Endothelial cell (in vitro differentiated cells): ENCODE results near the gene IRF4. TPM values are rescaled to one million over a fixed set of nuclear protein-coding genes. Genes with fewer than 3 reads are reported as not detected.

Experiments used
- DNase-seq: peaks from one replicate; pipeline ENCODE4 v3.0.0; 2021; ENCODE audit warnings: low spot score
- H3K27ac Mint-ChIP-seq: one replicate; pipeline ENCODE4 v1.8.0; 2021; ENCODE audit warnings: mixed read lengths, inconsistent platforms; ENCODE audit not compliant: unreplicated experiment
- H3K27me3 Mint-ChIP-seq: one replicate; pipeline ENCODE4 v1.8.0; 2021; ENCODE audit warnings: mild to moderate bottlenecking, moderate library complexity, mixed read lengths, inconsistent platforms; ENCODE audit not compliant: unreplicated experiment
- H3K36me3 Mint-ChIP-seq: one replicate; pipeline ENCODE4 v1.8.0; 2021; ENCODE audit warnings: mild to moderate bottlenecking, low read depth, mixed read lengths, inconsistent platforms; ENCODE audit not compliant: unreplicated experiment
- H3K4me1 Mint-ChIP-seq: one replicate; pipeline ENCODE4 v1.8.0; 2021; ENCODE audit warnings: mild to moderate bottlenecking, mixed read lengths, inconsistent platforms; ENCODE audit not compliant: unreplicated experiment
- H3K4me3 Mint-ChIP-seq: one replicate; pipeline ENCODE4 v1.8.0; 2021; ENCODE audit warnings: mild to moderate bottlenecking, mixed read lengths, inconsistent platforms; ENCODE audit not compliant: unreplicated experiment
- H3K9me3 Mint-ChIP-seq: one replicate; pipeline ENCODE4 v1.8.0; 2021; ENCODE audit warnings: mixed read lengths, inconsistent platforms; ENCODE audit not compliant: unreplicated experiment
- total RNA-seq: library from RNA; stranded (reverse); fragmentation: NEBNext Ultra II Directional; extraction: Animal tissue kit (Norgen Biotek cat#: 25700); gene quantifications from one replicate; pipeline ENCODE4 v1.2.1, GENCODE V29; 2021; ENCODE audit not compliant: unreplicated experiment
- TF ChIP-seq, protein P1 (sequence below): fragments of 200-600 bp; sonication (generic); IDR thresholded peaks from one replicate; pipeline ENCODE4 v1.5.0; 2021; ENCODE audit warnings: antibody characterized with exemption; ENCODE audit not compliant: unreplicated experiment

Gene IRF4
- total RNA-seq, 1 donor from 2014 or later: not detected

DNA sequence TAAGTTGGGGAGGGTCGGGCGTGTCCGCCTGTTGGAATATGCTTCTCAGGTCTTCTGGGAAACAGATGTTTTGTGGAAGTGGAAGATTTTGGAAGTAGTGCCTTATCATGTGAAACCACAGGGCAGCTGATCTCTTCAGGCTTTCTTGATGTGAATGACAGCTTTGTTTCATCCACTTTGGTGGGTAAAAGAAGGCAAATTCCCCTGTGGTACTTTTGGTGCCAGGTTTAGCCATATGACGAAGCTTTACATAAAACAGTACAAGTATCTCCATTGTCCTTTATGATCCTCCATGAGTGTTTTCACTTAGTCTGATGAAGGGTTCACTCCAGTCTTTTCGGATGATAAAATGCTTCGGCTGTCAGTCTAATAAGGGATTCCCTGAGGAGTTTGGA is 4.6 kb downstream of the IRF4 start:
- no peak for DNase-seq
- H3K27me3 Mint-ChIP-seq: peaks cover 16% of the 10 kb centered on the region
- no peak overlapping the region for H3K4me3 Mint-ChIP-seq
- TF ChIP-seq, protein P1, sequence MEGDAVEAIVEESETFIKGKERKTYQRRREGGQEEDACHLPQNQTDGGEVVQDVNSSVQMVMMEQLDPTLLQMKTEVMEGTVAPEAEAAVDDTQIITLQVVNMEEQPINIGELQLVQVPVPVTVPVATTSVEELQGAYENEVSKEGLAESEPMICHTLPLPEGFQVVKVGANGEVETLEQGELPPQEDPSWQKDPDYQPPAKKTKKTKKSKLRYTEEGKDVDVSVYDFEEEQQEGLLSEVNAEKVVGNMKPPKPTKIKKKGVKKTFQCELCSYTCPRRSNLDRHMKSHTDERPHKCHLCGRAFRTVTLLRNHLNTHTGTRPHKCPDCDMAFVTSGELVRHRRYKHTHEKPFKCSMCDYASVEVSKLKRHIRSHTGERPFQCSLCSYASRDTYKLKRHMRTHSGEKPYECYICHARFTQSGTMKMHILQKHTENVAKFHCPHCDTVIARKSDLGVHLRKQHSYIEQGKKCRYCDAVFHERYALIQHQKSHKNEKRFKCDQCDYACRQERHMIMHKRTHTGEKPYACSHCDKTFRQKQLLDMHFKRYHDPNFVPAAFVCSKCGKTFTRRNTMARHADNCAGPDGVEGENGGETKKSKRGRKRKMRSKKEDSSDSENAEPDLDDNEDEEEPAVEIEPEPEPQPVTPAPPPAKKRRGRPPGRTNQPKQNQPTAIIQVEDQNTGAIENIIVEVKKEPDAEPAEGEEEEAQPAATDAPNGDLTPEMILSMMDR: no peak
- peaks cover 11% of the 10 kb centered on the region for H3K4me1 Mint-ChIP-seq
- no peaks in the 10 kb centered on the region for H3K9me3 Mint-ChIP-seq
- H3K36me3 Mint-ChIP-seq: peaks cover 9% of the 10 kb centered on the region
- no peak overlapping the region for H3K27ac Mint-ChIP-seq

DNA sequence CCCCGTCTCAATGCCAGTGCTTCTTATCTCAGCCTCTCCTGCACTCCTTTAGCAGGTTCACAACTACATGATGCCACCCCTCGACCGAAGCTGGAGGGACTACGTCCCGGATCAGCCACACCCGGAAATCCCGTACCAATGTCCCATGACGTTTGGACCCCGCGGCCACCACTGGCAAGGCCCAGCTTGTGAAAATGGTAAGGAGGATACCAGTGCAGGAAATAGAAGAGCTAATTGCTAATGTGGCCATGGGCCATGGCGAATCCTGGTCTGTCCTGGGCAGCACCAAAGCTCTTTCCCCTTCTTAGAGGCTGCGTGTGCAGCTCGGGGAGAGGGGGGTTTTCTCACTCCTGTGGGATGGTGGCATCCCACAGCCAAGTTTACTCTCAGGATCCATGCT is 5.5 kb downstream of the IRF4 start:
- DNase-seq: no peak
- H3K27ac Mint-ChIP-seq: no peak overlapping the region
- H3K9me3 Mint-ChIP-seq: no peaks in the 10 kb centered on the region
- H3K36me3 Mint-ChIP-seq: peaks cover 9% of the 10 kb centered on the region
- TF ChIP-seq, protein P1: no peak
- H3K27me3 Mint-ChIP-seq: peaks cover 12% of the 10 kb centered on the region
- no peak overlapping the region for H3K4me3 Mint-ChIP-seq
- H3K4me1 Mint-ChIP-seq: peaks cover 11% of the 10 kb centered on the region

DNA sequence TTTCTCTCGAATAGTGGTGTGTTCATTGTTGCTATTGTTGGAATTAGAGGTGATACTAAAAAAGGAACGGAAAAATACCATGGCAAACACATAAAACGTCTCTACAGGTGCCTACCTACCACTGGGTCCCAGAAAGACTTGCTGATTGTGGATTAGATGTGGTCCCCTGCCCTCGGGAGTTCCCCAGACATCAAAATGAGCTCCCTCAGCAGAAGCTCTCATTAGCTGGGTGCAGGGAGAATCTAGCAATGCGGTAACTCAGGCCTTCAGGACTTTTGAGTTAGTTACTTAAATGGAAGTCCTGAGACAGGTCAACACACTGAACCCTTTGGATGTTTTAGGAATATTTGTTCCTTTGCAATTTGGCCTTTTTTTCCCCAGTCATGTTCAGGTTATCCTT is 6.1 kb downstream of the IRF4 start:
- TF ChIP-seq, protein P1: no peak
- Mint-ChIP-seq H3K9me3 (no peaks in the 10 kb centered on the region), H3K36me3 (peaks cover 9% of the 10 kb centered on the region), H3K27ac (no peak overlapping the region), H3K4me3 (no peak overlapping the region), H3K4me1 (peaks cover 11% of the 10 kb centered on the region), H3K27me3 (peaks cover 11% of the 10 kb centered on the region)
- DNase-seq: no peak

DNA sequence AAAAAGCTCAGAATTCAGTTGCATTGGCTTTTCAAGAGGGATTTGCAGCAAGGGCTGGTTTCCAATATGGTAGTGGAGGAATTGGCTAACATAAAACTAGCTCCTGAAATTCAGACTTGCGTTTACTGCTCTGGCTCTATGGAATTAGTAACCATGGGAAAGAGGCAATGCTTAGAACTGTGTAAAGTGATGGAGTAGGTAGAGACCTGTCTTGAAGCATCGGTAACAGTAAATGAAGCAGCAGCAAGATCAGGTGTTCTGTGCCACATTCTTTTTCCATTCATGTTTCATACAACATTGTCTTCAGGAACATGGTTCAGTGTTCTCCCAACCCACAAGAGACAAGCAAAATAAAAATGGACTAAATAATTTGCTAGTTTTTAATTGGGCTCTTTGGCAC is 6.5 kb downstream of the IRF4 start:
- H3K4me3 Mint-ChIP-seq: no peak overlapping the region
- H3K27ac Mint-ChIP-seq: no peak overlapping the region
- peaks cover 9% of the 10 kb centered on the region for H3K36me3 Mint-ChIP-seq
- no peak for DNase-seq
- H3K27me3 Mint-ChIP-seq: peaks cover 13% of the 10 kb centered on the region
- TF ChIP-seq, protein P1: no peak
- H3K4me1 Mint-ChIP-seq: peaks cover 11% of the 10 kb centered on the region
- no peaks in the 10 kb centered on the region for H3K9me3 Mint-ChIP-seq

DNA sequence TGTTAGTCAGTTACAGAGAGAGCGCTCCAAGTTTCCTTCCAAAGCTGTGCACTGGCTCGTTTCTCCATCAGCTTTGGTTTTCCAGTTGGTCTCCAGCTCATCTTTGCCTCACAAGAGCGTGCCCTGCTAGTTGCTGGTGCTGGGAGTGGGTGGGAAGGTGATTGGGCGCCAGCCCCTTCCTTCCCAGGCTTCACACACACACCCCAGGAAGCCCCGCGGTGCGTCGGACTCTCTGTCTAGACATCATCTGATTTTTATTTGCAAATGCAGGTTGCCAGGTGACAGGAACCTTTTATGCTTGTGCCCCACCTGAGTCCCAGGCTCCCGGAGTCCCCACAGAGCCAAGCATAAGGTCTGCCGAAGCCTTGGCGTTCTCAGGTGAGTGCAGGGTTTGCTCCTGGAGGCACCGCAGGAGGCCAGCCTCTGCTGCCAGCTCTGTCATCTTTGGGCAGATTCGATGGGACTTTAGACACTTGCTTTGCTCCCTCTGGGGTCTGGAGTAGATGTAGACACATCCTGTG is 7.1 kb downstream of the IRF4 start:
- no peak overlapping the region for H3K4me3 Mint-ChIP-seq
- peaks cover 10% of the 10 kb centered on the region for H3K4me1 Mint-ChIP-seq
- TF ChIP-seq, protein P1: no peak
- no peak overlapping the region for H3K27ac Mint-ChIP-seq
- no peak for DNase-seq
- H3K36me3 Mint-ChIP-seq: peaks cover 7% of the 10 kb centered on the region
- H3K9me3 Mint-ChIP-seq: no peaks in the 10 kb centered on the region
- peaks cover 12% of the 10 kb centered on the region for H3K27me3 Mint-ChIP-seq
